Epidermal melanocyte (primary cell): ENCODE data around the gene ERG.

ENCODE experiments used
- DNase-seq: peaks from one replicate; pipeline ENCODE4 v3.0.0; 2011; ENCODE audit warnings: low spot score; ENCODE audit not compliant: insufficient read length

The ERG gene

GRCh38 chr21:38498057-38498833 is at the start of gene ERG:
Gene ERG (minus strand): TSS chr21:38498477. CDS start chr21:38498380, 97 bp downstream.
- DNase-seq: no peak

GRCh38 chr21:38544661-38545060 is 46.4 kb upstream of the ERG start:
- no peak for DNase-seq

- no peak for DNase-seq
These were observed 44.0 kb upstream of the ERG start for GRCh38 chr21:38542263-38542662.

- no peak for DNase-seq
These were observed 40.1 kb upstream of the ERG start for GRCh38 chr21:38538353-38538752.

GRCh38 chr21:38534591-38534990 is 36.3 kb upstream of the ERG start:
- no peak for DNase-seq

GRCh38 chr21:38533887-38534286 is 35.6 kb upstream of the ERG start:
- DNase-seq: no peak

- no peak for DNase-seq
These were observed 33.3 kb upstream of the ERG start for GRCh38 chr21:38531591-38531990.

GRCh38 chr21:38531039-38531541 is 32.8 kb upstream of the ERG start:
- no peak for DNase-seq

GRCh38 chr21:38527737-38528136 is 29.5 kb upstream of the ERG start:
- no peak for DNase-seq

GRCh38 chr21:38525454-38525853 is 27.2 kb upstream of the ERG start:
- DNase-seq: no peak

- no peak for DNase-seq
These were observed 26.2 kb upstream of the ERG start for GRCh38 chr21:38524168-38525153.

GRCh38 chr21:38520511-38520910 is 22.2 kb upstream of the ERG start:
- no peak for DNase-seq

GRCh38 chr21:38511662-38512243 is 13.5 kb upstream of the ERG start:
- DNase-seq: no peak

GRCh38 chr21:38511198-38511597 is 12.9 kb upstream of the ERG start:
- DNase-seq: no peak

GRCh38 chr21:38507374-38507942 is 9.2 kb upstream of the ERG start:
- no peak for DNase-seq

GRCh38 chr21:38506661-38507281 is 8.5 kb upstream of the ERG start:
- no peak for DNase-seq

- DNase-seq: peak; percentile 55
These were observed 7.6 kb upstream of the ERG start for GRCh38 chr21:38505654-38506523.

GRCh38 chr21:38504066-38504465 is 5.8 kb upstream of the ERG start:
- DNase-seq: no peak

- no peak for DNase-seq
These were observed 5.3 kb upstream of the ERG start for GRCh38 chr21:38503583-38503982.

- no peak for DNase-seq
These were observed 1.8 kb upstream of the ERG start for GRCh38 chr21:38500073-38500472.
